ENCODE measurements around the gene COPS6.
A peak's percentile ranks its signal among the peaks of the same experiment; 100 is the strongest.

GRCh38 chr7:100100420-100101015 lies 11.7 kb downstream of the COPS6 start:
- TF ChIP-seq CTCF (IDR thresholded peaks at IDR 0.05) (peak in 1 of 7 experiments; percentile 15), POLR2A (IDR thresholded peaks at IDR 0.05) (peak in 2 of 3 donors; percentile 39 to 61)
